Mononuclear cell (primary cell): ENCODE data around the gene TBKBP1. TPM values are rescaled to one million over a fixed set of nuclear protein-coding genes. Genes with fewer than 3 reads are reported as not detected.
A peak's percentile ranks its signal among the peaks of the same experiment; 100 is the strongest.
"Not testable (repeated sequence)": the region's sequence is repeated elsewhere in the genome, so short reads cannot be mapped to it uniquely, and the experiment has no call there.

ENCODE experiments used
- H3K27me3 ChIP-seq: 2 replicates; pipeline ENCODE4 v1.6.0; 2011; ENCODE audit warnings: low read length, control low read depth; ENCODE audit not compliant: insufficient read depth
- H3K4me1 ChIP-seq: 2 replicates; pipeline ENCODE4 v1.5.1; 2011; ENCODE audit warnings: mild to moderate bottlenecking, low read length, control low read depth; ENCODE audit not compliant: insufficient read depth
- H3K4me3 ChIP-seq: 2 replicates; pipeline ENCODE4 v1.5.1; 2011; ENCODE audit warnings: mild to moderate bottlenecking, low read length, moderate library complexity
- H3K9me3 ChIP-seq: 2 replicates; pipeline ENCODE4 v1.5.1; 2011; ENCODE audit warnings: low read depth, mild to moderate bottlenecking, control low read depth, low read length
- total RNA-seq: library from RNA; depleted of rRNA; stranded (reverse); fragments of >200 nt; gene quantifications from one replicate; pipeline ENCODE4 v1.2.3, GENCODE V29; 2012

Gene TBKBP1
- total RNA-seq, 1 donor: 4.7 TPM

DNA sequence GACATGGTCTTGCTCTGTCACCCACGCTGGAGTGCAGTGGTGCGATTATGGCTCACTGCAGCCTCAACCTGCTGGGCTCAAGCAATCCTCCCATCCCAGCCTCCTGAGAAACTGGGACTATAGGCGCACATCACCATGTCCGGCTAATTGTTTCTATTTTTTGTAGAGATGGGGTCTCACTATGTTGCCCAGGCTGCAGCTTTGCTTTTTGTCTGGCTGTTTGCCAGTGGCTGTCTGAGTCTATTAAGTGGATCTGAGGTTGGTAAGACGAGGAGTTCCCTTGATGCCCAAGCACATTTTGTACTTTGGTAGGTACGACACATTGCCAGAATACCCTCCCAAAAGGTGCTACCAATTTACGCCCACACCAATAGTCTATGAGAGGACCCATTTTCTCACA is 44.2 kb downstream of the TBKBP1 start:
- Histone ChIP-seq H3K27me3 (peaks cover 6% of the 10 kb centered on the region), H3K4me3 (peak overlapping the region; percentile 10), H3K9me3 (no peaks in the 10 kb centered on the region), H3K4me1 (peaks cover 26% of the 10 kb centered on the region)

DNA sequence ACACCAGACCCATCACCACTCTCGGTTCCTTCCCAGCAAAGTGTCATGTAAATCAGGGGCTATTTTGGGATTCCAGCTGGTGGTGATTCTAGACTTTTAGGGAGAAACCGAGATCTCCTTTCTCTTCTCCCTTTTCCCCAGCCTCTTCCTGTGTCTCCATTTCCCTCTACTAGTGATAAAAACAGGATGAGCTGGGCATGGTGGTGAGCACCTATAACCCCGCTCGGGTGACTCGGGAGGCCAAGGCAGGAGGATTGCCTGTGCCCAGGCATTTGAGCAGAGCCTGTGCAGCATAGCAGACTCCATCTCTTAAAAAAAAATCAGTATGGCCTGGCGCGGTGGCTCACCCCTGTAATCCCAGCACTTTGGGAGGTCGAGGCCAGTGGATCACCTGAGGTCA is 45.2 kb downstream of the TBKBP1 start:
- H3K27me3 ChIP-seq: peaks cover 6% of the 10 kb centered on the region
- H3K4me3 ChIP-seq: no peak overlapping the region
- H3K9me3 ChIP-seq: no peaks in the 10 kb centered on the region
- peaks cover 21% of the 10 kb centered on the region for H3K4me1 ChIP-seq

- not testable (repeated sequence) for H3K27me3 ChIP-seq
- H3K4me1 ChIP-seq: peaks cover 22% of the 10 kb centered on the region
These were observed 46.0 kb downstream of the TBKBP1 start for GRCh38 chr17:47739945-47740344.

DNA sequence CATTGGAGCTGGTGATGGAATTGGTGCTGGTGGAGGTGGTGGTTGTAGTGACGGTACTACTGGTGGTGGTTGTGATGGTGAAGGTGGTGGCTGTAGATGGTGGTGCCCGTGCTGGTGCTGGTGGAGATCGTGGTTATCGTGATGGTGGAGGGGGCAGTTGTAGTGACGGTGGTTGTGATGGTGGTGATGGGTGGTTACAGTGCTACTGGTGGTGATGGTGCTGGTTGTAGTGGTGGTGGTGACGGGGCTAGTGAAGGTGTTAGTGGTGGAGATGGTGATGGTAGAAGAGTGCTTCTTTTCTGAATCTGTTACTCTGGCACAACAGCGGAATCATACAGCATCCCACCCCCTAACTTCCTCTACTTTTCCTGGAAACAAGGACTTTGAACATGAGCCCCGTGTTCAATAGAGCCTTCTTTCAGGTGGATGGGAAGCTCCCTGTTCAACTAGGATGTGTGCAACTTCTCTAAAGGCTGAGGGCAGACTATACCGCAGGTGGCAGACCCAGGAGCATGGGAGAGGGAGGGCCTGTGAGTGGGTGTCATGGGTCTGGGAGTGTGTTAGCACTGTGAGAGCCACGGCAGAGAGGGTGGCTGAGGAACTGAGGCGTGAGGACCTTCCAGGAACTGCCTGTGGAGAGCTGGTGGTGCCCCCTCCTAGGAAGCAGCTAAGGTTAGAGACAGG is 47.3 kb downstream of the TBKBP1 start:
- H3K4me3 ChIP-seq: no peak overlapping the region
- no peaks in the 10 kb centered on the region for H3K9me3 ChIP-seq
- H3K27me3 ChIP-seq: peaks cover 5% of the 10 kb centered on the region
- H3K4me1 ChIP-seq: peaks cover 17% of the 10 kb centered on the region

More at GRCh38 chr17:47739945-47740344, 46.0 kb downstream of the TBKBP1 start:
- not testable (repeated sequence) for H3K4me3 ChIP-seq, H3K9me3 ChIP-seq

GRCh38 chr17:47741793-47742145 is 47.8 kb downstream of the TBKBP1 start:
- H3K9me3 ChIP-seq: no peaks in the 10 kb centered on the region
- H3K4me3 ChIP-seq: no peak overlapping the region
- H3K4me1 ChIP-seq: peaks cover 17% of the 10 kb centered on the region
- H3K27me3 ChIP-seq: peaks cover 5% of the 10 kb centered on the region

- H3K9me3 ChIP-seq: no peaks in the 10 kb centered on the region
- H3K27me3 ChIP-seq: peaks cover 5% of the 10 kb centered on the region
- H3K4me3 ChIP-seq: no peak overlapping the region
- peaks cover 17% of the 10 kb centered on the region for H3K4me1 ChIP-seq
These were observed 48.6 kb downstream of the TBKBP1 start for GRCh38 chr17:47742319-47743181.

- peaks cover 5% of the 10 kb centered on the region for H3K27me3 ChIP-seq
- H3K4me3 ChIP-seq: no peak overlapping the region
- peaks cover 17% of the 10 kb centered on the region for H3K4me1 ChIP-seq
These were observed 50.4 kb downstream of the TBKBP1 start for GRCh38 chr17:47744168-47745036.

GRCh38 chr17:47745037-47745380 is 51.0 kb downstream of the TBKBP1 start:
- Histone ChIP-seq H3K9me3 (no peaks in the 10 kb centered on the region), H3K4me1 (peaks cover 17% of the 10 kb centered on the region), H3K4me3 (no peak overlapping the region), H3K27me3 (peaks cover 5% of the 10 kb centered on the region)

More at GRCh38 chr17:47744168-47745036, 50.4 kb downstream of the TBKBP1 start:
- no peaks in the 10 kb centered on the region for H3K9me3 ChIP-seq

- Histone ChIP-seq H3K4me1 (no peaks in the 10 kb centered on the region), H3K27me3 (no peaks in the 10 kb centered on the region), H3K9me3 (no peaks in the 10 kb centered on the region)
These were observed 57.5 kb downstream of the TBKBP1 start for GRCh38 chr17:47751471-47751870.

DNA sequence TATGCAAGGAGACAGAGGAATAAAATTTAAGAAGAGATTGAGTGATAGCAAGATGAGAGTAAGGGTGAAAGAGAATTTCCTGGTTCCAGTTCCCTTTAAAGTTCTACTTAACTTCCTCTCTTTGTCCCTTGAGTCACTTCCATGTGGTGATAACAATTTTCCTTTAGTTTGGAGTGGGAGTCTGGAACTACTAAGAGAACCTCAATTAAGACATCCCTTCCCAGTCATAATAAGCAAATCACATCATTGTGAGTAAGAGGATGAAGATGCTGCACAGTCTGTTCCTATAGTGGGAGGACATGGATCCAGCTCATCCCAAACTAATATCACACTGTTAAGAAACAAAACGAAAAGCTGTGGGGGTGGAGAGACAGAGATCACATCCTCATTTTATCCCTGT is 63.4 kb downstream of the TBKBP1 start:
- H3K27me3 ChIP-seq: no peaks in the 10 kb centered on the region
- peaks cover 7% of the 10 kb centered on the region for H3K9me3 ChIP-seq
- H3K4me1 ChIP-seq: no peaks in the 10 kb centered on the region
- H3K4me3 ChIP-seq: no peak overlapping the region

More at GRCh38 chr17:47751471-47751870, 57.5 kb downstream of the TBKBP1 start:
- H3K4me3 ChIP-seq: no peak overlapping the region

GRCh38 chr17:47760409-47761140 is 66.6 kb downstream of the TBKBP1 start:
- Histone ChIP-seq H3K27me3 (peaks cover 6% of the 10 kb centered on the region), H3K9me3 (peaks cover 7% of the 10 kb centered on the region), H3K4me3 (no peak overlapping the region), H3K4me1 (peaks cover 11% of the 10 kb centered on the region)

Other genes starting within 250 kb of the TBKBP1 start
- 85.8 TPM for gene NPEPPS, start 163.1 kb upstream of the TBKBP1 start, total RNA-seq
- 161 TPM for gene KPNB1, start 44.2 kb upstream of the TBKBP1 start, total RNA-seq
- gene TBX21, start 39.1 kb downstream of the TBKBP1 start, total RNA-seq: 15.7 TPM
- 8.5 TPM for gene OSBPL7, start 127.6 kb downstream of the TBKBP1 start, total RNA-seq
- 35.2 TPM for gene MRPL10, start 137.4 kb downstream of the TBKBP1 start, total RNA-seq
- gene LRRC46, start 137.5 kb downstream of the TBKBP1 start, total RNA-seq: not detected
- 11.2 TPM for gene SCRN2, start 147.1 kb downstream of the TBKBP1 start, total RNA-seq
- 0.21 TPM for gene SP6, start 157.0 kb downstream of the TBKBP1 start, total RNA-seq
- gene SP2, start 202.1 kb downstream of the TBKBP1 start, total RNA-seq: 2.5 TPM
- 6.6 TPM for gene PNPO, start 247.4 kb downstream of the TBKBP1 start, total RNA-seq